ENCODE measurements around the gene PRCD. TPM values are rescaled to one million over a fixed set of nuclear protein-coding genes. Genes with fewer than 3 reads are reported as not detected.
"Not testable (repeated sequence)": the region's sequence is repeated elsewhere in the genome, so short reads cannot be mapped to it uniquely, and the experiment has no call there.

The PRCD gene
- total and polyA plus RNA-seq, 4 experiments from 2014 or later = not detected

DNA sequence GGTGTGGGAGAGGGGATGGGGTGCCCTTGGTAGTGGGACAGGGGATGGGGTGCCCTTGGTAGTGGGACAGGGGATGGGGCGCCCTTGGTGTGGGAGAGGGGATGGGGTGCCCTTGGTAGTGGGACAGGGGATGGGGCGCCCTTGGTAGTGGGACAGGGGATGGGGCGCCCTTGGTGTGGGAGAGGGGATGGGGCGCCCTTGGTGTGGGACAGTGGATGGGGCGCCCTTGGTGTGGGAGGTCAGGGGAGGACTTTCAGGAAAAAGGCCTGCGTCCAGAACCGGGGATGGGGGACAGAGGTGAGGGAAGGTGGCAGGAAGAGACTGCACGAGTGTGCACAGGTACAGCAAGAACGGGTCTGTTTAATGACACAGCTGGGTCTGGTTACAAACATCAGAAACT is 12.8 kb upstream of the PRCD start:
- H3K27me3 ChIP-seq (ENCODE audit: insufficient read depth, low read length); H3K36me3 ChIP-seq (ENCODE audit: insufficient read depth, low read length); H3K4me3 ChIP-seq (ENCODE audit: low read length in 2 of 2); H3K9me3 Mint-ChIP-seq; intact Hi-C loops (cut with micrococcal nuclease); H3K27ac ChIP-seq (ENCODE audit: low read depth, low read length); H3K36me3 Mint-ChIP-seq; H3K27me3 Mint-ChIP-seq; H3K9me3 ChIP-seq (ENCODE audit: control insufficient read depth in 1 of 2, low read length in 2 of 2): not testable (repeated sequence)
- Mint-ChIP-seq H3K4me1 (peaks cover 17 to 42% (median 29%) of the 10 kb centered on the region in 4 donors), H3K27ac (peak overlapping the region in 3 of 7 donors; percentile 85 to 96 (median 91)), H3K4me3 (peak overlapping the region in 6 of 8 donors; percentile 40 to 72 (median 52))
- ChIA-PET POLR2A (ENCODE audit: partially characterized antibody) (interaction anchor here (0.9 to 2.0 kb wide), 5 partner anchors 12 to 145 kb away, joined by 3 to 9 read pairs (median 4); partner anchors contain the start of gene ST6GALNAC2), CTCF (ENCODE audit: partially characterized antibody) (interaction anchor here (0.9 to 2.2 kb wide), 5 partner anchors 9 to 97 kb away, joined by 5 to 12 read pairs (median 7); no protein-coding TSS in a partner anchor)
- peaks cover 34% of the 10 kb centered on the region for H3K4me1 ChIP-seq (ENCODE audit: insufficient read depth, low read length)
- peak in 1 of 5 donors; percentile 3 for DNase-seq

GRCh38 chr17:76527430-76528111 is 12.3 kb upstream of the PRCD start:
- peaks cover 34% of the 10 kb centered on the region for H3K4me1 ChIP-seq (ENCODE audit: insufficient read depth, low read length)
- intact Hi-C loops (cut with micrococcal nuclease) = no loop called here
- Mint-ChIP-seq H3K27me3 (no peaks in the 10 kb centered on the region), H3K4me1 (peaks cover 17 to 42% (median 29%) of the 10 kb centered on the region in 4 donors), H3K36me3 (no peaks in the 10 kb centered on the region), H3K27ac (peak overlapping the region in 5 of 7 donors; percentile 40 to 96 (median 88)), H3K4me3 (peak overlapping the region in 7 of 8 donors; percentile 40 to 83 (median 53)), H3K9me3 (no peaks in the 10 kb centered on the region)
- no peaks in the 10 kb centered on the region for H3K27me3 ChIP-seq (ENCODE audit: insufficient read depth, low read length)
- H3K36me3 ChIP-seq (ENCODE audit: insufficient read depth, low read length) = no peaks in the 10 kb centered on the region
- POLR2A ChIA-PET (ENCODE audit: partially characterized antibody) = interaction anchor here (0.7 to 2.0 kb wide), 12 partner anchors 9 to 144 kb away, joined by 3 to 10 read pairs (median 4); partner anchors contain the start of gene ST6GALNAC2
- no peak overlapping the region for H3K27ac ChIP-seq (ENCODE audit: low read depth, low read length)
- H3K9me3 ChIP-seq (ENCODE audit: control insufficient read depth in 1 of 2, low read length in 2 of 2) = no peaks in the 10 kb centered on the region
- DNase-seq = peak; percentile 54 to 62 (median 57)
- CTCF ChIA-PET (ENCODE audit: partially characterized antibody) = interaction anchor here (0.9 to 2.2 kb wide), 8 partner anchors 9 to 154 kb away, joined by 4 to 14 read pairs (median 6); no protein-coding TSS in a partner anchor
- no peak overlapping the region for H3K4me3 ChIP-seq (ENCODE audit: low read length in 2 of 2)

DNA sequence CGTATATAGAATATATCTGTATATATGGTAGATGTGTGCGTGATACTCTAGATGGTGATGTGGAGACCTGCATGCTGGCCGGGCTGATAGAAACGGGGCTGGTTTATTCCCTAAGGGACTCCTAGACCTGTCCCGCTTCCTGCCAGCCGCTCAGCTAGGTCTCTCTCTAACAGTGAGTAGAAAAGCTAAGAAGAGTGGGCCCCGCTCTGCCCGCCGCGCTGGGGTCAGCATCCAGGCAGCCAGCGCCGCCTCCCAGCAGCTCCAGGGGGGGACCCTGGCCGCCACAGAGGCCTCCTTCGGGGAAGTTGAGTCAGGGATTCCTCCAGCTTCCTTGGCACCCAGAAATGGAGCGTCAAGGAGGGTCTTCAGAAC is 11.7 kb upstream of the PRCD start:
- POLR2A ChIA-PET (ENCODE audit: partially characterized antibody) = interaction anchor here (0.7 to 2.0 kb wide), 11 partner anchors 8 to 143 kb away, joined by 3 to 10 read pairs (median 4); partner anchors contain the start of gene ST6GALNAC2
- no peaks in the 10 kb centered on the region for H3K9me3 Mint-ChIP-seq
- H3K36me3 ChIP-seq (ENCODE audit: insufficient read depth, low read length) = no peaks in the 10 kb centered on the region
- H3K27me3 Mint-ChIP-seq = no peaks in the 10 kb centered on the region
- peaks cover 29% of the 10 kb centered on the region for H3K4me1 ChIP-seq (ENCODE audit: insufficient read depth, low read length)
- no peaks in the 10 kb centered on the region for H3K36me3 Mint-ChIP-seq
- no peak overlapping the region for H3K4me3 ChIP-seq (ENCODE audit: low read length in 2 of 2)
- peak overlapping the region in 6 of 7 donors; percentile 40 to 90 (median 82) for H3K27ac Mint-ChIP-seq
- H3K4me1 Mint-ChIP-seq = peaks cover 15 to 38% (median 26%) of the 10 kb centered on the region in 4 donors
- peak overlapping the region in 5 of 8 donors; percentile 38 to 83 (median 55) for H3K4me3 Mint-ChIP-seq
- DNase-seq = peak in 1 of 5 donors; percentile 12
- no peaks in the 10 kb centered on the region for H3K27me3 ChIP-seq (ENCODE audit: insufficient read depth, low read length)
- CTCF ChIA-PET (ENCODE audit: partially characterized antibody) = interaction anchor here (0.6 to 2.2 kb wide), 9 partner anchors 10 to 186 kb away, joined by 3 to 14 read pairs (median 6); no protein-coding TSS in a partner anchor
- intact Hi-C loops (cut with micrococcal nuclease) = no loop called here
- no peaks in the 10 kb centered on the region for H3K9me3 ChIP-seq (ENCODE audit: control insufficient read depth in 1 of 2, low read length in 2 of 2)
- H3K27ac ChIP-seq (ENCODE audit: low read depth, low read length) = peak overlapping the region; percentile 4

GRCh38 chr17:76528528-76529223 is 11.2 kb upstream of the PRCD start:
- CTCF ChIA-PET (ENCODE audit: partially characterized antibody) = interaction anchor here (0.6 to 2.2 kb wide), 8 partner anchors 11 to 186 kb away, joined by 3 to 14 read pairs (median 6); no protein-coding TSS in a partner anchor
- peak overlapping the region; percentile 31 to 90 (median 77) for H3K27ac Mint-ChIP-seq
- peaks cover 25% of the 10 kb centered on the region for H3K4me1 ChIP-seq (ENCODE audit: insufficient read depth, low read length)

GRCh38 chr17:76529224-76530094 is 10.4 kb upstream of the PRCD start:
- peak in 1 of 5 donors; percentile 23 for DNase-seq
- POLR2A ChIA-PET (ENCODE audit: partially characterized antibody) = interaction anchor here (1.0 to 1.8 kb wide), 4 partner anchors 13 to 95 kb away, joined by 3 to 10 read pairs (median 4); no protein-coding TSS in a partner anchor
- Histone ChIP-seq H3K4me3 (ENCODE audit: low read length in 2 of 2) (no peak overlapping the region), H3K27me3 (ENCODE audit: insufficient read depth, low read length) (no peaks in the 10 kb centered on the region), H3K36me3 (ENCODE audit: insufficient read depth, low read length) (no peaks in the 10 kb centered on the region), H3K27ac (ENCODE audit: low read depth, low read length) (no peak overlapping the region), H3K4me1 (ENCODE audit: insufficient read depth, low read length) (peaks cover 25% of the 10 kb centered on the region), H3K9me3 (ENCODE audit: control insufficient read depth in 1 of 2, low read length in 2 of 2) (no peaks in the 10 kb centered on the region)
- Mint-ChIP-seq H3K36me3 (no peaks in the 10 kb centered on the region), H3K9me3 (no peaks in the 10 kb centered on the region), H3K4me3 (no peak overlapping the region), H3K27ac (peak overlapping the region in 2 of 7 donors; percentile 13 to 17), H3K4me1 (peaks cover 11 to 29% (median 20%) of the 10 kb centered on the region in 4 donors), H3K27me3 (no peaks in the 10 kb centered on the region)
- CTCF ChIA-PET (ENCODE audit: partially characterized antibody) = interaction anchor here (1.0 to 2.2 kb wide), 7 partner anchors 17 to 152 kb away, joined by 3 to 14 read pairs (median 4); no protein-coding TSS in a partner anchor
- intact Hi-C loops (cut with micrococcal nuclease) = no loop called here

More at GRCh38 chr17:76528528-76529223, 11.2 kb upstream of the PRCD start:
- peaks cover 12 to 33% (median 21%) of the 10 kb centered on the region in 4 donors for H3K4me1 Mint-ChIP-seq
- H3K27ac ChIP-seq (ENCODE audit: low read depth, low read length) = peak overlapping the region; percentile 4
- no peaks in the 10 kb centered on the region for H3K9me3 Mint-ChIP-seq
- intact Hi-C loops (cut with micrococcal nuclease) = no loop called here
- no peaks in the 10 kb centered on the region for H3K36me3 ChIP-seq (ENCODE audit: insufficient read depth, low read length)
- no peak for DNase-seq
- no peaks in the 10 kb centered on the region for H3K9me3 ChIP-seq (ENCODE audit: control insufficient read depth in 1 of 2, low read length in 2 of 2)
- no peaks in the 10 kb centered on the region for H3K27me3 Mint-ChIP-seq
- no peaks in the 10 kb centered on the region for H3K27me3 ChIP-seq (ENCODE audit: insufficient read depth, low read length)
- POLR2A ChIA-PET (ENCODE audit: partially characterized antibody) = interaction anchor here (1.0 to 2.0 kb wide), 11 partner anchors 8 to 143 kb away, joined by 3 to 10 read pairs (median 5); partner anchors contain the start of gene ST6GALNAC2
- no peaks in the 10 kb centered on the region for H3K36me3 Mint-ChIP-seq
- H3K4me3 ChIP-seq (ENCODE audit: low read length in 2 of 2) = no peak overlapping the region
- peak overlapping the region in 7 of 8 donors; percentile 43 to 66 (median 49) for H3K4me3 Mint-ChIP-seq

DNA sequence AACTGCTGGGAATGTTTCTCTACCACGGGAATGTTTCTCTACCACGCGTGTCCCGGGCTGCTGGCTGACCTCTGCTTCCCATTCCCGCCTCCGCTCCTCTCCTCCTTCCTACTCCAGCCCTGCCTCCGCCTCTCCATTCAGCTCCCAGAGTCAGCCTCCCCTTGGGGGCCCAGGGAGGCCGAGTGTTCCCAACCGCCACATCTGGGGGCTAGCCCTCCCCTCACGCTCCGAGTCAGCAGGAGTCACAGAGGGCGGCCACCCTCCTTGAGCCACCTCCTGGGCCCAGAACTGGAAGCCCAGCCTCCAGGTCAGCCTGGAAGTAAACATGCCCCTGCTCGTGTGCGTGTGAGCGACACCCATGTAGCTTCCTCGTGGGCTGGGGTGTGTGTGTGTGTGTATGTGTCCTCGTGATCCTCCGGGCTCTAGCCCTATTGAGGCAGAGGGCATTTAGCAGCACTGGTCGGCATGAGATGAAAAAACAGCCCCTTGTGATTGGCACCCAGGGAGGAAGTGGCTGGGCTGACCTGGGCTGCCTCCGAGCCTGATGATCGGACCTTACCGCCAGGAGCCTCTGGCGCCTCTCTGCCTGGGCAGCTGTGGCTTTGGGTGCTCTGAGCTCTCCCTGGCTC is 9.6 kb upstream of the PRCD start:
- H3K4me3 ChIP-seq (ENCODE audit: low read length in 2 of 2) = no peak overlapping the region
- no peaks in the 10 kb centered on the region for H3K9me3 Mint-ChIP-seq
- no peaks in the 10 kb centered on the region for H3K36me3 Mint-ChIP-seq
- ChIA-PET CTCF (ENCODE audit: partially characterized antibody) (interaction anchor here (1.0 kb wide), 3 partner anchors 16 to 151 kb away, joined by 3 to 4 read pairs (median 3); no protein-coding TSS in a partner anchor), POLR2A (ENCODE audit: partially characterized antibody) (interaction anchor here (0.8 to 1.7 kb wide), 3 partner anchors 15 to 28 kb away, joined by 3 to 5 read pairs (median 3); no protein-coding TSS in a partner anchor)
- H3K4me3 Mint-ChIP-seq = no peak overlapping the region
- no peaks in the 10 kb centered on the region for H3K36me3 ChIP-seq (ENCODE audit: insufficient read depth, low read length)
- H3K9me3 ChIP-seq (ENCODE audit: control insufficient read depth in 1 of 2, low read length in 2 of 2) = no peaks in the 10 kb centered on the region
- peak in 1 of 5 donors; percentile 33 for DNase-seq
- H3K4me1 Mint-ChIP-seq = peaks cover 10 to 22% (median 18%) of the 10 kb centered on the region in 4 donors
- peak overlapping the region in 2 of 7 donors; percentile 59 to 80 for H3K27ac Mint-ChIP-seq
- no peaks in the 10 kb centered on the region for H3K27me3 ChIP-seq (ENCODE audit: insufficient read depth, low read length)
- H3K27me3 Mint-ChIP-seq = peaks cover 2 to 4% of the 10 kb centered on the region in 2 donors
- H3K4me1 ChIP-seq (ENCODE audit: insufficient read depth, low read length) = peaks cover 25% of the 10 kb centered on the region
- no peak overlapping the region for H3K27ac ChIP-seq (ENCODE audit: low read depth, low read length)
- intact Hi-C loops (cut with micrococcal nuclease) = no loop called here
